Islet of Langerhans (tissue), 1 donor: Measurements from ENCODE around the gene KCNJ9.

Source experiments
- FAIRE-seq: peaks from one replicate; lab custom pipeline; 2011; peaks lifted over from hg19 to GRCh38; lab: Jason Lieb, UNC

KCNJ9 gene

GRCh38 chr1:160066829-160067745 lies 14.3 kb upstream of the KCNJ9 start:
- FAIRE-seq, result no peak

GRCh38 chr1:160068225-160068624 lies 13.1 kb upstream of the KCNJ9 start:
- FAIRE-seq, result no peak

- FAIRE-seq, result no peak
These were observed 11.7 kb upstream of the KCNJ9 start, which contains the start of gene KCNJ10 for GRCh38 chr1:160069460-160070231. Gene KCNJ10 (minus strand): TSS chr1:160070160. CDS start chr1:160042532, 27,628 bp downstream.

GRCh38 chr1:160070243-160071163 lies 10.8 kb upstream of the KCNJ9 start:
- no peak for FAIRE-seq

GRCh38 chr1:160071289-160071688 lies 10.0 kb upstream of the KCNJ9 start:
- no peak for FAIRE-seq

- FAIRE-seq, result no peak
These were observed 6.5 kb upstream of the KCNJ9 start for GRCh38 chr1:160074865-160075264.

- FAIRE-seq, result no peak
These were observed 5.5 kb upstream of the KCNJ9 start for GRCh38 chr1:160075836-160076235.

- FAIRE-seq, result no peak
These were observed 5.0 kb upstream of the KCNJ9 start for GRCh38 chr1:160076295-160076694.

- no peak for FAIRE-seq
These were observed 3.9 kb upstream of the KCNJ9 start for GRCh38 chr1:160077486-160077885.

GRCh38 chr1:160078512-160079195 lies 2.7 kb upstream of the KCNJ9 start:
- no peak for FAIRE-seq

GRCh38 chr1:160079448-160079847 lies 1.9 kb upstream of the KCNJ9 start:
- FAIRE-seq, result no peak

- FAIRE-seq, result no peak
These were observed 797 bp upstream of the KCNJ9 start for GRCh38 chr1:160080381-160081100.

- FAIRE-seq, result no peak
These were observed 1.1 kb downstream of the KCNJ9 start for GRCh38 chr1:160082487-160082886.

- FAIRE-seq, result no peak
These were observed 1.6 kb downstream of the KCNJ9 start for GRCh38 chr1:160082926-160083325.

- FAIRE-seq, result no peak
These were observed 2.8 kb downstream of the KCNJ9 start for GRCh38 chr1:160083968-160084770.

GRCh38 chr1:160084771-160085321 lies 3.5 kb downstream of the KCNJ9 start:
- no peak for FAIRE-seq

GRCh38 chr1:160085686-160086455 lies 4.5 kb downstream of the KCNJ9 start:
- no peak for FAIRE-seq

GRCh38 chr1:160086456-160086892 lies 5.1 kb downstream of the KCNJ9 start:
- FAIRE-seq, result no peak
